C4-2B (cell line): ENCODE data around the gene GDNF.

Source experiments
- ZFX ChIP-seq: fragments of 450-650 bp; IDR thresholded peaks from 2 replicates; pipeline ENCODE4 v1.6.1; 2017
- TF ChIP-seq, protein P1 (sequence below): fragments of 450-650 bp; conservative IDR thresholded peaks from 2 replicates; pipeline ENCODE4 v1.5.1; 2017; ENCODE audit warnings: mild to moderate bottlenecking

DNA sequence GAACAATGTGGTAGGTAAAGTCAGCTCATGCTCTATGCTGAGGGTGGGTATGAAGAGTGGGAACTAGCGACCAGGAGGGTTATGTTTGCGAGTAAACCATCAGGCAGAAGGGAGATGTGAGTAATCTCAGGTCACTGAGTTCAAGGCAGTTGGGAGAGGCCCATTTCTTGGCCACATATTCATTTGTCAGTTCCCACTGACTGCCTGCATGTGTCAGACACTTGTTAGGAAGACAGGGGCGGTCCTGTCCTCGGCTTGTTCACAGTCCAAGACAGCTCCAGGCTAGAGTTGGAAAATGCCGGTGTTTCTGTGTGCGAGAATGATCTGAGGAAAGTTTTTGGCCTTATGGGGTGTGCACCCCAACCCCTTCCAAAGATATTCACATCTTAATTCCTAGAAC lies 48.6 kb upstream of the GDNF start:
- TF ChIP-seq, protein P1, sequence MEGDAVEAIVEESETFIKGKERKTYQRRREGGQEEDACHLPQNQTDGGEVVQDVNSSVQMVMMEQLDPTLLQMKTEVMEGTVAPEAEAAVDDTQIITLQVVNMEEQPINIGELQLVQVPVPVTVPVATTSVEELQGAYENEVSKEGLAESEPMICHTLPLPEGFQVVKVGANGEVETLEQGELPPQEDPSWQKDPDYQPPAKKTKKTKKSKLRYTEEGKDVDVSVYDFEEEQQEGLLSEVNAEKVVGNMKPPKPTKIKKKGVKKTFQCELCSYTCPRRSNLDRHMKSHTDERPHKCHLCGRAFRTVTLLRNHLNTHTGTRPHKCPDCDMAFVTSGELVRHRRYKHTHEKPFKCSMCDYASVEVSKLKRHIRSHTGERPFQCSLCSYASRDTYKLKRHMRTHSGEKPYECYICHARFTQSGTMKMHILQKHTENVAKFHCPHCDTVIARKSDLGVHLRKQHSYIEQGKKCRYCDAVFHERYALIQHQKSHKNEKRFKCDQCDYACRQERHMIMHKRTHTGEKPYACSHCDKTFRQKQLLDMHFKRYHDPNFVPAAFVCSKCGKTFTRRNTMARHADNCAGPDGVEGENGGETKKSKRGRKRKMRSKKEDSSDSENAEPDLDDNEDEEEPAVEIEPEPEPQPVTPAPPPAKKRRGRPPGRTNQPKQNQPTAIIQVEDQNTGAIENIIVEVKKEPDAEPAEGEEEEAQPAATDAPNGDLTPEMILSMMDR = no peak
- no peak for TF ChIP-seq ZFX
